Neural crest cell (in vitro differentiated cells): ENCODE measurements around the gene GDPD5. TPM values are rescaled to one million over a fixed set of nuclear protein-coding genes. Genes with fewer than 3 reads are reported as not detected.

ENCODE experiments used
- DNase-seq: peaks from one replicate; pipeline ENCODE4 v3.0.0; 2021; ENCODE audit warnings: low read depth, mixed read lengths, low spot score
- H3K27ac Mint-ChIP-seq: one replicate; pipeline ENCODE4 v1.8.0; 2021; ENCODE audit warnings: mild to moderate bottlenecking, mixed read lengths; ENCODE audit not compliant: unreplicated experiment
- H3K27me3 Mint-ChIP-seq: 2 replicates; pipeline ENCODE4 v1.8.0; 2021; ENCODE audit warnings: low read depth, mild to moderate bottlenecking, mixed read lengths
- H3K36me3 Mint-ChIP-seq: 2 replicates; pipeline ENCODE4 v1.8.0; 2021; ENCODE audit warnings: low read depth, mild to moderate bottlenecking, mixed read lengths
- H3K4me1 Mint-ChIP-seq: 2 replicates; pipeline ENCODE4 v1.8.0; 2021; ENCODE audit warnings: mixed read lengths
- H3K4me3 Mint-ChIP-seq: one replicate; pipeline ENCODE4 v1.8.0; 2021; ENCODE audit warnings: mild to moderate bottlenecking, mixed read lengths
- H3K9me3 Mint-ChIP-seq: 2 replicates; pipeline ENCODE4 v1.8.0; 2021; ENCODE audit warnings: mixed read lengths
- CTCF ChIP-seq: fragments of 200-600 bp; sonication (generic); conservative IDR thresholded peaks from 2 replicates; pipeline ENCODE4 v1.5.0; 2021; ENCODE audit warnings: antibody characterized with exemption, mild to moderate bottlenecking
- total RNA-seq: library from RNA; stranded (reverse); gene quantifications from 2 replicates; pipeline ENCODE4 v1.2.1, GENCODE V29; 2021

The GDPD5 gene
- total RNA-seq, 1 donor from 2014 or later, result 13.3 TPM

- H3K9me3 Mint-ChIP-seq, result no peaks in the 10 kb centered on the region
- H3K27me3 Mint-ChIP-seq, result no peaks in the 10 kb centered on the region
- H3K36me3 Mint-ChIP-seq, result peaks cover 6% of the 10 kb centered on the region
- peaks cover 53% of the 10 kb centered on the region for H3K4me1 Mint-ChIP-seq
- no peak for TF ChIP-seq CTCF
- H3K27ac Mint-ChIP-seq, result peak overlapping the region; percentile 71
- H3K4me3 Mint-ChIP-seq, result peak overlapping the region; percentile 99
- no peak for DNase-seq
These were observed 39.6 kb upstream of the GDPD5 start for GRCh38 chr11:75565221-75565814.

DNA sequence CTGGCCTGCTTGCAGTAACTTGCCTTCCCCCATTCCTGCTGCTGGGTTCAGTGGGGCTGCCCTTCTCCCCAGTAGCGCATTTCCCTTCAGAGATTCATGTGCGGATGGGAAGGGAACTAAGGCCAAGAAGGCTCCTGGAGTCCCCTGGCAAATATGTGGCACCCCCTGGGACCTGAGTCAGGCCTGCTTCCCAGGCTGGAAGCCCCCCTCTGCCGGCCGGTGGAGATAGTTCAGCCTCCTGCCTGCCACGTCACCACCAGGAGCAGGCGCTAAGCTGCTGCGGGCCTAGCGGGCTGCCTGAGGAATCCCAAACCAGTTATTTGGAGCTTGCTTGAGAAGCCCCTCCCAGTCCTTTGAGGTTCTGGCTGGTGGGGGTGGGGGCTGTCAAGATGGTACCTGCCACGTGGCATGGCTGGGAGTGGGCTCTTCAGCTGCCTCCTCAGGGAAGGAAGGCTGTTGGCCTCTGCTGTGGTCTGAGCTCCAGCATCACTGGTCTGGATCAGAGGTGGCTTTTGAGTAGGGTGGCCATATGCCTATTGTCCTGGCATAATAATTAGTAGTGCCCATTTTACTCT is 38.3 kb upstream of the GDPD5 start:
- Mint-ChIP-seq H3K27me3 (no peaks in the 10 kb centered on the region), H3K36me3 (peaks cover 6% of the 10 kb centered on the region), H3K9me3 (no peaks in the 10 kb centered on the region), H3K4me3 (peak overlapping the region; percentile 99), H3K4me1 (peaks cover 61% of the 10 kb centered on the region), H3K27ac (peak overlapping the region; percentile 100)
- peak; percentile 59 for TF ChIP-seq CTCF
- peak; percentile 59 for DNase-seq

DNA sequence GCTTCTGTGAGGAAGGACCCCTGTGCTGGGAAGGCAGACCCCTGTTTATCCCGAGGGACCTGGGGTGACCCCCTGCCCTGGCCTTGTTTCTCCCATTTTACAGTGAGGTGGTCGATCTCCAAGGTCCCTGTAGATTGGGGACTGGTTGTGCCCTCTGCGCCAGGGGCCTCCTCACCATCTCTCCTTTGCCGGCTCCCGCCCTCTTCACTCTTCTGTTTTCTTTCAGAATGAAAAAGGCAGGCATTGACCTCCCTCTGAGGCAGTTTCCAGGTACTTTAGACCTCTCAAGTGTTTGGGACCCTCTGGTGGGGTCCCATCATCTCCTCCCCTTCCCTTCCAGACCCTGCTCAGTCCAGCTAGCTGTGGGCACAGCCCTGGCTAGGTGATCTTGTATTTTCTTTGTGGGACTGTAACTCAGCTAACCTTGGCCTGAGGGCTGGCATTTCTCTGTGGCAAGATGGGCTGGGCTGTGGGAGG is 37.8 kb upstream of the GDPD5 start:
- H3K4me3 Mint-ChIP-seq, result peak overlapping the region; percentile 99
- peaks cover 4% of the 10 kb centered on the region for H3K36me3 Mint-ChIP-seq
- H3K27me3 Mint-ChIP-seq, result no peaks in the 10 kb centered on the region
- no peak for DNase-seq
- H3K27ac Mint-ChIP-seq, result peak overlapping the region; percentile 100
- H3K4me1 Mint-ChIP-seq, result peaks cover 66% of the 10 kb centered on the region
- no peaks in the 10 kb centered on the region for H3K9me3 Mint-ChIP-seq
- no peak for TF ChIP-seq CTCF

DNA sequence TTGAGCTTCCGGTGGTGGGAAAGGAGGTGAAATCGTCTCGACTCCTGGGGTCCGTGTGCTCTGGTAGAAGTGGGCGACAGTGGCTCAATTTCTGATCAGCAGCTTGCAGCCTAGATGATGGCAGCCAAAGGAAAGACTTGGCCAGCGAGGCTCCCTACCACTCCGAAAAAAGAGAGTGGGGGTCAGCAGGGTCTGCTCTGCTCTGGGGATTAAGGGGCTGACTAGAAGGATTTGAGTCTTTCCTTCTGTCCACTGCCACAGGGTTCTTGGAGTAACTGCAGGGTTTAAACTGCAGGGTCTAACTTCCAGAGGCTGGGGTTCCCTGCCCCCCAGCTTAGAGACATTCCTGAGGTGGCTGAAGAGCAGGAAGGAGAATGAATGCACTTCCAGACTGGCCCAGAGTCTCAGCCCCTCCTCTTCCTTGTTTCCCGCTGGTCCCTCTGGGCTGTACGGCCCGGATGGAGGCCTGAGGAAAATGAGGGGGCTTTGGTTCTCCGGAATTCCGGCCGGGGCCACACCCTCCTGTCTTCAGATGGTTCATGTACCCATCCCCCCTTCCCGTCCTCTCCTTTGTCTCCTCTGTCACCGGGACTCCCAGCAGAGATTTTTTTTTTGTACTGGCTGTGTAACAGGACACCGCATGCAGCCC is 37.2 kb upstream of the GDPD5 start:
- peaks cover 69% of the 10 kb centered on the region for H3K4me1 Mint-ChIP-seq
- peaks cover 4% of the 10 kb centered on the region for H3K36me3 Mint-ChIP-seq
- no peaks in the 10 kb centered on the region for H3K9me3 Mint-ChIP-seq
- H3K27ac Mint-ChIP-seq, result peak overlapping the region; percentile 100
- no peak for TF ChIP-seq CTCF
- DNase-seq, result peak; percentile 64
- peak overlapping the region; percentile 99 for H3K4me3 Mint-ChIP-seq
- no peaks in the 10 kb centered on the region for H3K27me3 Mint-ChIP-seq

GRCh38 chr11:75562048-75562835 is 36.5 kb upstream of the GDPD5 start, which contains the start of gene SERPINH1:
TSS of gene SERPINH1 (plus strand) at chr11:75562253. CDS start at chr11:75566350, 4,097 bp downstream.
- peak; percentile 69 for DNase-seq
- no peak for TF ChIP-seq CTCF
- Mint-ChIP-seq H3K9me3 (no peaks in the 10 kb centered on the region), H3K27me3 (no peaks in the 10 kb centered on the region), H3K36me3 (peaks cover 4% of the 10 kb centered on the region), H3K4me3 (peak within 1 kb of the TSS; percentile 99), H3K4me1 (peaks cover 70% of the 10 kb centered on the region), H3K27ac (peak within 1 kb of the TSS; percentile 100)
